Right ventricle myocardium superior (tissue), 1 donor: ENCODE measurements around the gene PRSS23. TPM values are rescaled to one million over a fixed set of nuclear protein-coding genes. Genes with fewer than 3 reads are reported as not detected.
"Not testable (repeated sequence)": the region's sequence is repeated elsewhere in the genome, so short reads cannot be mapped to it uniquely, and the experiment has no call there.

ENCODE experiments used
- ATAC-seq: fragments of 200-7000 bp; cut with Tn5 transposase; one replicate; pipeline ENCODE4 v1.9.1; 2020; ENCODE audit warnings: mild to moderate bottlenecking; ENCODE audit not compliant: poor library complexity
- DNase-seq: peaks from one replicate; pipeline ENCODE4 v3.0.0-alpha.2; 2020
- intact Hi-C: fragments of 100-400 bp; cut with DNase I; formaldehyde crosslinking; loops from one replicate; pipeline ENCODE4 v1.11.2; 2022
- long read RNA-seq: library from polyadenylated mRNA; unstranded; transcript quantifications from one replicate; pipeline ENCODE4 v2.0.0, GENCODE V29; 2021
- total RNA-seq: library from RNA; stranded (reverse); fragmentation: NEBNext Ultra II Directional; extraction: Animal tissue kit (Norgen Biotek cat#: 25700); gene quantifications from one replicate; pipeline ENCODE4 v1.2.1, GENCODE V29; 2021
- donor health status: DM: no; HTN: yes; CAD: no; lungs with severe emphysema.

PRSS23 gene, protein sequence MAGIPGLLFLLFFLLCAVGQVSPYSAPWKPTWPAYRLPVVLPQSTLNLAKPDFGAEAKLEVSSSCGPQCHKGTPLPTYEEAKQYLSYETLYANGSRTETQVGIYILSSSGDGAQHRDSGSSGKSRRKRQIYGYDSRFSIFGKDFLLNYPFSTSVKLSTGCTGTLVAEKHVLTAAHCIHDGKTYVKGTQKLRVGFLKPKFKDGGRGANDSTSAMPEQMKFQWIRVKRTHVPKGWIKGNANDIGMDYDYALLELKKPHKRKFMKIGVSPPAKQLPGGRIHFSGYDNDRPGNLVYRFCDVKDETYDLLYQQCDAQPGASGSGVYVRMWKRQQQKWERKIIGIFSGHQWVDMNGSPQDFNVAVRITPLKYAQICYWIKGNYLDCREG
- total RNA-seq: 4.1 TPM
- long read RNA-seq, full-length matches to known transcripts: 12 of 46 reads
- long read RNA-seq, partial matches to known transcripts: 3 of 46 reads
- long read RNA-seq, other reads (novel, unspliced or antisense): 31 of 46 reads

- ATAC-seq (peak; percentile 95), DNase-seq (peak; percentile 81)
- intact Hi-C loops: loop anchor here (10.0 kb wide), 1 partner anchor 176 kb away; no protein-coding TSS in a partner anchor
These were observed at the start of gene PRSS23 for GRCh38 chr11:86800076-86800959. TSS of gene PRSS23 (plus strand) at chr11:86800542. CDS start at chr11:86807644, 7,102 bp downstream.

GRCh38 chr11:86753459-86753858 lies 46.9 kb upstream of the PRSS23 start:
- DNase-seq: no peak
- intact Hi-C loops: no loop called here
- no peak for ATAC-seq

GRCh38 chr11:86755146-86755545 lies 45.2 kb upstream of the PRSS23 start:
- intact Hi-C loops: no loop called here
- no peak for DNase-seq
- ATAC-seq: no peak

DNA sequence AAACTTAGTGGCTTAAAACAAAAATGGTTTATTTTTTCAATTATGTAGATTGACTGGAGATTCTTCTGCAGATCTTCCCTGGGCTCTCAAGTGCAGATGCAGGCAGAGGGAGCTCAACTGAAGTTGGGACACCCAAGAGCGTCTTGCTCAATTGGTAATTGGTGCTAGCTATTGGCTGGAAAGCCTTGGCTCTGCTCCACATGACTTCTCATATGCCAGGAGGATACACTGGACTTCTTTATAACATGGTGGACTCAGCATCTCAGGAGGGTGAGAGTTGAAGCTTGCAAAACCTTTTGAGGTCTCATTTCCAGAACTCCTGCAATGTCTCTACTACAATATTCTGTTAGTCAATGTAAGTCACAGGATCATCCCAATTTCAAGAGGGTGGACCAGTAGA lies 42.2 kb upstream of the PRSS23 start:
- ATAC-seq (no peak), DNase-seq (no peak)
- intact Hi-C loops: no loop called here

GRCh38 chr11:86760577-86760976 lies 39.8 kb upstream of the PRSS23 start:
- ATAC-seq (no peak), DNase-seq (no peak)
- intact Hi-C loops: no loop called here

DNA sequence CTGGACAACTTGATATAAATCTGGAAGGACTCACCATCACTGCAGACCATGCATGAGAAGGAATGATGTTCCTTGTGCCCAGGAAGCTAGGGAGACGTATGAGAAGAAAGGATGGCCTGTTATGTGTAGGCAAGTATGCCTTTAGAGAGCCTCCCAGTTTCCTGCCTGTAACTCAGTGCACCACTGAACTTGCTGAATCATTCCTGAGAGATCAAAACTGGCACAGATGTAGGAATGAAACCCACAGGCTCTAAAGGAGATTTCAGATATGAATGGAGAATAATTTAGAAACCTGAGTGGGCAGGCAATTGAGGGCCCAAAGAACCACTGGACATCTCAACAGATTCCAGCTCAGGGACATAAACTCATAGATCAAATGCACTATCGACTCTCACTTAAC lies 38.4 kb upstream of the PRSS23 start:
- intact Hi-C loops: no loop called here
- no peak for DNase-seq
- ATAC-seq: no peak

GRCh38 chr11:86765203-86765602 lies 35.1 kb upstream of the PRSS23 start:
- intact Hi-C loops: no loop called here
- ATAC-seq (no peak), DNase-seq (no peak)

DNA sequence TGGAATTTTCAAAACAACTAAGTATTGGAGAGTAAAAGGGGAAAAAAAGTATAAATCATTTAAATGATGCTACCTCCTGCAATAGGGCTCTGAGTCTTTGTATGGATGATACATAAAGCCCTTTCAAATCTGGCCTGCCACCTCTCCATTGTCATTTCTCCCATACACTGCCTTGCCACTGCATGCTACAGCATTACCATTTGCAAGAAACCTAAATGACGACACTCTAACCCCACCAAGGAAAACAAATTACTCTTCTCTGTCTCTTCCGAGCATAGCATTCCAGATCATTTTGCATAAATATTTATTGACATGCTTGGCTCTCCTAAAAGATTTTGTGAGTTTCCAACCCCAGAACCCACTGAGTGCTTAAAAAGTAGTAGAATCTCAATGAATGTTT lies 34.5 kb upstream of the PRSS23 start:
- ATAC-seq: no peak
- intact Hi-C loops: no loop called here
- no peak for DNase-seq

GRCh38 chr11:86769219-86769618 lies 31.1 kb upstream of the PRSS23 start:
- ATAC-seq (peak; percentile 45), DNase-seq (no peak)
- intact Hi-C loops: no loop called here

DNA sequence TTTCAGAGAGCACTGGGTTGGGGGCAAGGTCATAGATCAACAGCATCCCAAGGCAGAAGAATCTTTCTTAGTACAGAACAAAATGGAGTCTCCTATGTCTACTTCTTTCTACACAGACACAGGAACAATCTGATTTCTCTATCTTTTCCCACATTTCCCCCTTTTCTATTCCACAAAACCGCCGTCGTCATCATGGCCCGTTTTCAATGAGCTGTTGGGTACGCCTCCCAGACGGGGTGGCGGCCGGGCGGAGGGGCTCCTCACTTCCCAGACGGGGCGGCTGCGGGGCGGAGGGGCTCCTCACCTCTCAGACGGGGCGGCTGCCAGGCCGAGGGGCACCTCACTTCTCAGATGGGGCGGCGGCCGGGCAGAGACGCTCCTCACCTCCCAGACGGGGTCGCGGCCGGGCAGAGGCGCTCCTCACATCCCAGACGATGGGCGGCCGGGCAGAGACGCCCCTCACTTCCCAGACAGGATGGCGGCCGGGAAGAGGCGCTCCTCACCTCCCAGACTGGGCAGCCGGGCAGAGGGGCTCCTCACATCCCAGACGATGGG lies 29.8 kb upstream of the PRSS23 start:
- ATAC-seq, intact Hi-C loops: not testable (repeated sequence)
- DNase-seq: peak; percentile 39

DNA sequence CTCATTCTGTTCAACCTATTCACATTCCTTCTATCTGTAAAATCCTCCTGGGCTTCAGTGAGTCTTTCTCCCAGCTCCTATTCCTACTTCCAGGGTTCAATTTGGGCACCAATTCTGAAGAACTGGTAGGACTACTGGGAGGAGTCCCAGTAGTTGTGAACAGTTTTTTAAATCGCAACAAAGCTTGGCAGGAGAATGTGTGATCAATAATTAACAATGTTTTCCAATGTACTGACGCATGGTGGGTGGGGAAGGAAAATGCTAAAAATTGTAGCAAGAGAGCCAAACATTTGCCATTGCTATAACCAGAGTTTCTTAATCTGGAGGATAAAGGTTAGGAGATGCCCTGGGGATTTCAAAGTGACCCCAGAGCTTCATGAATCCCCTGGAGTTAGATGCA lies 27.3 kb upstream of the PRSS23 start:
- ATAC-seq (no peak), DNase-seq (no peak)
- intact Hi-C loops: no loop called here

DNA sequence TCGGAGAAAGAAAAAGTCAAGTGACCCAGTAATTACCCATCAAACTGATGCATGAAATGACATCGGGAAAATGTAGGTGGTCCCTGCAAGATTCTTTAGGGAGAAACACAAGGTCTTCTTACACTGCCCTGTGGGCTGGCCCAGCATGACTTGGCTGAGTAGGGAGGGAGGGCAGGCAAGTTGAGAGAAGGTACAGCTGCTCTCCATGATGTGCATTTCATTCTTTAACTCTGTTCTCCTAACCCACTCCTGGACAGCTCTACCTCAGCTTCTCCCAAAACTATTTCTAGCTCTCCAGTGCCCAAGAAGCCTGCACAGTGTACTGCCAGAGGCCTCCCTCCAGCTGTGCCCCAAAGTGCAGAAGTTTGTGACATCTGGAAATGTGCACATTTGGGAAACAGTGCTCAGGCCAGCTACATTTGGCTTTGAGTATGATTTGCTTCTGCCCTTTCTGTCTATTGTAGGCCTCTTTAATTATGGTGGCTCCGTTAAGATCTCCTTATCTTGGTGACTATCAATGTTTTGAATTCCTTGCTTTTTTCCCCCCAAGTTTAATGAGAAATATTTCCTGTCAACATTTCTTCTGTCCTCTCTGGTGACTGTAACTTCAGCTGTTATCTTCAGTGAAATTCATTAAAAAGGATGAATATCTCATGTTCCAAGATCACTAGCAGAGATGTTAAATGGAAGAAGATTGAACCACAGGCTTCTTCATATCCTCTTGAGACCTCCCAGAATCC lies 26.7 kb upstream of the PRSS23 start:
- intact Hi-C loops: no loop called here
- ATAC-seq (no peak), DNase-seq (no peak)

DNA sequence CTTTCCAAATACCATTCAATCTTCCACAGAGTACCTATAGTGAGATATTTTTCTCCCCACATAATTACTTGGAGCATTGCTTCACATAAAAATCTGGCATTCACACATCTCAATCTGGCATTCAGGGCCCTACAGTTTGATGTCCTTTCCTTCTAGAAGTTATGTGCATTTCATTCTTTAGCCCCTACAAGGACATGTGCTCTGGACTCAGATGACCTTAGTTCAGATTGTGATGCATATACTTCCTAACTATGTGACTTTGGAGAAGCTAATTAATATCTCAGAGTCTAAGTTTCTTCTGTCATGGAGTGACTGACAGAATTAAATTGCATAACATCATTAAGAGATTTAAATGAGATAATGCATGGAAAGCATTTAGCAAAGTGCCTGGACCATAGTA lies 25.9 kb upstream of the PRSS23 start:
- intact Hi-C loops: no loop called here
- DNase-seq (no peak), ATAC-seq (no peak)

DNA sequence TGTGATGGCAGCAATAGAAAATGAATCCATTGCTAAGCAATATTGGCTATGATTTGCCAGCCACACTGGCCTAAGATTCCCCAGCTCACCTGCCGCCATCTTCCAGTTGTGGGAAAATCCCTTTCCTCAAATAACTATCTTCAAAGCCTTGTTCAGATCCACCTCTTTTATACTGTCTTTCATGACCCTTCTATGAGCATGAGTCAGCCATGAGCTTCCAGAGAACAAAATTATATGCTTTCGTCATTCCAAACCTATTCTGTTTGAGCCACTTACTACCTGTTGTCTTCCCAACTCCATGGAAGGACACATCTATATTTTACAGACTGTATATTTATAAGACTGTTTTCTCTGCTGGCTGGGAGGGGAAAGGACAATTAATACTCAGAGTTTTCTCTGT lies 25.0 kb upstream of the PRSS23 start:
- intact Hi-C loops: no loop called here
- no peak for ATAC-seq
- DNase-seq: no peak

GRCh38 chr11:86781546-86781945 lies 18.8 kb upstream of the PRSS23 start:
- intact Hi-C loops: no loop called here
- ATAC-seq (no peak), DNase-seq (no peak)

- intact Hi-C loops: no loop called here
- no peak for ATAC-seq
- no peak for DNase-seq
These were observed 17.6 kb upstream of the PRSS23 start for GRCh38 chr11:86782742-86783141.

DNA sequence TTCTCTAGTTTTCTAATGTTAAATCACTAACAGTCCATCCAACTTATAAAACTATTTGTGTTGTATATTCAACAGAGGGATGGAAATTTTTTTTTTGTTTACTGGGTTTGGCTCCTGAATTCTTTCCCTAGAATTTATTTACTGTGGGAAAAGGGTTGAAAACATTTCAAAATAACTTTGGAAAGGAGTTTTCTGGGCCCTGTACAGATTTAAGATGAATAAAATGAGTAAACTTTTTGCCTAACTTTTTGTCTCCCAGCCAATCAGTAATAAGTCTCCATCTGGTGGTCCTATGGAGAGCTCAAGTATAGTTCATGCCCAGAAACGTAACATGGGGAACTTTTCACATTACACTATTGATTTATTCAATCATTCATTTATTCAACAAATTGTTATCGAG lies 16.7 kb upstream of the PRSS23 start:
- ATAC-seq (no peak), DNase-seq (no peak)
- intact Hi-C loops: no loop called here

- intact Hi-C loops: no loop called here
- no peak for DNase-seq
- no peak for ATAC-seq
These were observed 16.1 kb upstream of the PRSS23 start for GRCh38 chr11:86784241-86784681.

DNA sequence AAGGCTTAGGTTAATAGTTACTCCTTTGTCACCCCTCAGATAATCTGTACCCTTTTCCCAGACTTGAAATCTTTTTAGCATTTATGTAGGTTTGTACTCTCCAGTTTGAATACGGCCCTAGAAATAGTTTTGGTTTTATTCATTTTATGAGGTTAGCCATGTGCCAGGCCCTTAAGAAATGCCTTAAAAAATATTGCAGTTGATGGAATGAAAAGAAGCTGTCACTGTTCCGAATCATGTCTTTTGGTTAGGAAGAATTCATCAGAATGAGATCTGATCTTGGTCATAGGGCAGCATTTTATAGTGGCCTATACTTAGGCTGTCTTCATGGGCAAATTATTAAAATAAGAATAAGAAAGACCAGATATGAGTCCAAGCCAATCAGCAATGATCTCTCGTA lies 14.8 kb upstream of the PRSS23 start:
- intact Hi-C loops: no loop called here
- DNase-seq: no peak
- ATAC-seq: no peak
